ENCODE results near the gene RMP24.
"Not testable (repeated sequence)": the region's sequence is repeated elsewhere in the genome, so short reads cannot be mapped to it uniquely, and the experiment has no call there.

Gene RMP24

GRCh38 chr18:35972197-35973000, at the start of gene RMP24:
TSS of gene RMP24 (plus strand) at chr18:35972679.
- peak; percentile 90 for DNase-seq

GRCh38 chr18:35923939-35924684, 48.4 kb upstream of the RMP24 start:
- no peak for DNase-seq

- DNase-seq: no peak
Measured at GRCh38 chr18:35926884-35927283, 45.6 kb upstream of the RMP24 start.

GRCh38 chr18:35927430-35927829, 45.0 kb upstream of the RMP24 start:
- DNase-seq: no peak

GRCh38 chr18:35933982-35934381, 38.5 kb upstream of the RMP24 start:
- no peak for DNase-seq

GRCh38 chr18:35934891-35935290, 37.6 kb upstream of the RMP24 start:
- DNase-seq: no peak

GRCh38 chr18:35935805-35936204, 36.7 kb upstream of the RMP24 start:
- no peak for DNase-seq

- no peak for DNase-seq
Measured at GRCh38 chr18:35936951-35937350, 35.5 kb upstream of the RMP24 start.

GRCh38 chr18:35938158-35938557, 34.3 kb upstream of the RMP24 start:
- no peak for DNase-seq

GRCh38 chr18:35938562-35938961, 33.9 kb upstream of the RMP24 start:
- DNase-seq: no peak

GRCh38 chr18:35939138-35939537, 33.3 kb upstream of the RMP24 start:
- no peak for DNase-seq

- DNase-seq: no peak
Measured at GRCh38 chr18:35941299-35941698, 31.2 kb upstream of the RMP24 start.

- no peak for DNase-seq
Measured at GRCh38 chr18:35942133-35942532, 30.3 kb upstream of the RMP24 start.

GRCh38 chr18:35942661-35943060, 29.8 kb upstream of the RMP24 start:
- no peak for DNase-seq

GRCh38 chr18:35948080-35948479, 24.4 kb upstream of the RMP24 start:
- no peak for DNase-seq

- no peak for DNase-seq
Measured at GRCh38 chr18:35949090-35949489, 23.4 kb upstream of the RMP24 start.

- no peak for DNase-seq
Measured at GRCh38 chr18:35949903-35950627, 22.4 kb upstream of the RMP24 start.

GRCh38 chr18:35950628-35950982, 21.9 kb upstream of the RMP24 start:
- DNase-seq: no peak

GRCh38 chr18:35953688-35954087, 18.8 kb upstream of the RMP24 start:
- DNase-seq: no peak

- DNase-seq: no peak
Measured at GRCh38 chr18:35956226-35956625, 16.3 kb upstream of the RMP24 start.

- no peak for DNase-seq
Measured at GRCh38 chr18:35962320-35962719, 10.2 kb upstream of the RMP24 start.

- no peak for DNase-seq
Measured at GRCh38 chr18:35964319-35964718, 8.2 kb upstream of the RMP24 start.

GRCh38 chr18:35967866-35968265, 4.6 kb upstream of the RMP24 start:
- DNase-seq: not testable (repeated sequence)
